Measurements from ENCODE around the gene SLC22A17. TPM values are rescaled to one million over a fixed set of nuclear protein-coding genes. Genes with fewer than 3 reads are reported as not detected.
A peak's percentile ranks its signal among the peaks of the same experiment; 100 is the strongest.

SLC22A17 gene
- total and polyA plus RNA-seq, 2 of the 13 experiments (the other 11 are each of a cell fraction or from before 2014, with no cell fraction given) = 0.95 to 1.1 TPM

DNA sequence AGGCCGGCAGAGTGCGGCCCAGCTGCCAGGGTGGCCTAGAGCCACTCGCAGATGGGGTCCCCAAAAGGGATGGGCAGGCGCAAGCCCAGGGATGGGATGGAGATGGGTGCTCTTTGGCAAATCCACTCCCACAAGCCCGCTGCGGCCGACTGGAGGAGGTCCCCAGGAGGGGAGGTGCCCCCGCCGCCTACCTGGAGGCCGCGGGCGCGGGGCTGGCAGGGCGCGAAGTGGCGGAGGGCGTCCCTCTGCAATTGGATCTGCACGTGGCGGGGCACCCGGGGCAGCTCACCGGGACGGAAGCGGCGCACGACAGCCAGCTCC is 50.8 kb downstream of the SLC22A17 start (continued):
- TF ChIP-seq MAFF (IDR thresholded peaks at IDR 0.05; ENCODE audit: low read depth, low read length) (no peak), ZNF232 (CRISPR knock-in tag; IDR thresholded peaks at IDR 0.05; ENCODE audit: borderline replicate concordance) (peak; percentile 95), HES4 (CRISPR knock-in tag; IDR thresholded peaks at IDR 0.05; ENCODE audit: borderline replicate concordance) (peak; percentile 99), NR2F2 (IDR thresholded peaks at IDR 0.05; ENCODE audit: borderline replicate concordance, low read depth) (no peak), MYC (CRISPR knock-in tag; IDR thresholded peaks at IDR 0.05; ENCODE audit: borderline replicate concordance) (peak; percentile 98), TCF7 (IDR thresholded peaks at IDR 0.05; ENCODE audit: low read depth) (no peak), ISX (CRISPR knock-in tag; conservative IDR thresholded peaks at IDR 0.05) (peak; percentile 98), ZNF766 (CRISPR knock-in tag; IDR thresholded peaks at IDR 0.05; ENCODE audit: borderline replicate concordance) (peak; percentile 77; the same call in 1 of the 2 replicates), ZNF160 (CRISPR knock-in tag; IDR thresholded peaks at IDR 0.05) (peak; percentile 90; the same call in 1 of the 2 replicates), SMARCE1 (IDR thresholded peaks at IDR 0.05; ENCODE audit: borderline replicate concordance) (no peak), HHEX (CRISPR knock-in tag; IDR thresholded peaks at IDR 0.05) (no peak), FOXK1 (CRISPR knock-in tag; IDR thresholded peaks at IDR 0.05; ENCODE audit: borderline replicate concordance, low read depth) (peak; percentile 52; the same call in 1 of the 2 replicates), ZNF737 (CRISPR knock-in tag; IDR thresholded peaks at IDR 0.05; ENCODE audit: borderline replicate concordance) (no peak), THAP11 (CRISPR knock-in tag; IDR thresholded peaks at IDR 0.05) (no peak), ZNF7 (CRISPR knock-in tag; IDR thresholded peaks at IDR 0.05) (peak; percentile 4)
- TF ChIP-seq, protein P1, sequence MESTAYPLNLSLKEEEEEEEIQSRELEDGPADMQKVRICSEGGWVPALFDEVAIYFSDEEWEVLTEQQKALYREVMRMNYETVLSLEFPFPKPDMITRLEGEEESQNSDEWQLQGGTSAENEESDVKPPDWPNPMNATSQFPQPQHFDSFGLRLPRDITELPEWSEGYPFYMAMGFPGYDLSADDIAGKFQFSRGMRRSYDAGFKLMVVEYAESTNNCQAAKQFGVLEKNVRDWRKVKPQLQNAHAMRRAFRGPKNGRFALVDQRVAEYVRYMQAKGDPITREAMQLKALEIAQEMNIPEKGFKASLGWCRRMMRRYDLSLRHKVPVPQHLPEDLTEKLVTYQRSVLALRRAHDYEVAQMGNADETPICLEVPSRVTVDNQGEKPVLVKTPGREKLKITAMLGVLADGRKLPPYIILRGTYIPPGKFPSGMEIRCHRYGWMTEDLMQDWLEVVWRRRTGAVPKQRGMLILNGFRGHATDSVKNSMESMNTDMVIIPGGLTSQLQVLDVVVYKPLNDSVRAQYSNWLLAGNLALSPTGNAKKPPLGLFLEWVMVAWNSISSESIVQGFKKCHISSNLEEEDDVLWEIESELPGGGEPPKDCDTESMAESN (CRISPR knock-in tag; conservative IDR thresholded peaks at IDR 0.05) = peak; percentile 98
- TF ChIP-seq, protein P2, sequence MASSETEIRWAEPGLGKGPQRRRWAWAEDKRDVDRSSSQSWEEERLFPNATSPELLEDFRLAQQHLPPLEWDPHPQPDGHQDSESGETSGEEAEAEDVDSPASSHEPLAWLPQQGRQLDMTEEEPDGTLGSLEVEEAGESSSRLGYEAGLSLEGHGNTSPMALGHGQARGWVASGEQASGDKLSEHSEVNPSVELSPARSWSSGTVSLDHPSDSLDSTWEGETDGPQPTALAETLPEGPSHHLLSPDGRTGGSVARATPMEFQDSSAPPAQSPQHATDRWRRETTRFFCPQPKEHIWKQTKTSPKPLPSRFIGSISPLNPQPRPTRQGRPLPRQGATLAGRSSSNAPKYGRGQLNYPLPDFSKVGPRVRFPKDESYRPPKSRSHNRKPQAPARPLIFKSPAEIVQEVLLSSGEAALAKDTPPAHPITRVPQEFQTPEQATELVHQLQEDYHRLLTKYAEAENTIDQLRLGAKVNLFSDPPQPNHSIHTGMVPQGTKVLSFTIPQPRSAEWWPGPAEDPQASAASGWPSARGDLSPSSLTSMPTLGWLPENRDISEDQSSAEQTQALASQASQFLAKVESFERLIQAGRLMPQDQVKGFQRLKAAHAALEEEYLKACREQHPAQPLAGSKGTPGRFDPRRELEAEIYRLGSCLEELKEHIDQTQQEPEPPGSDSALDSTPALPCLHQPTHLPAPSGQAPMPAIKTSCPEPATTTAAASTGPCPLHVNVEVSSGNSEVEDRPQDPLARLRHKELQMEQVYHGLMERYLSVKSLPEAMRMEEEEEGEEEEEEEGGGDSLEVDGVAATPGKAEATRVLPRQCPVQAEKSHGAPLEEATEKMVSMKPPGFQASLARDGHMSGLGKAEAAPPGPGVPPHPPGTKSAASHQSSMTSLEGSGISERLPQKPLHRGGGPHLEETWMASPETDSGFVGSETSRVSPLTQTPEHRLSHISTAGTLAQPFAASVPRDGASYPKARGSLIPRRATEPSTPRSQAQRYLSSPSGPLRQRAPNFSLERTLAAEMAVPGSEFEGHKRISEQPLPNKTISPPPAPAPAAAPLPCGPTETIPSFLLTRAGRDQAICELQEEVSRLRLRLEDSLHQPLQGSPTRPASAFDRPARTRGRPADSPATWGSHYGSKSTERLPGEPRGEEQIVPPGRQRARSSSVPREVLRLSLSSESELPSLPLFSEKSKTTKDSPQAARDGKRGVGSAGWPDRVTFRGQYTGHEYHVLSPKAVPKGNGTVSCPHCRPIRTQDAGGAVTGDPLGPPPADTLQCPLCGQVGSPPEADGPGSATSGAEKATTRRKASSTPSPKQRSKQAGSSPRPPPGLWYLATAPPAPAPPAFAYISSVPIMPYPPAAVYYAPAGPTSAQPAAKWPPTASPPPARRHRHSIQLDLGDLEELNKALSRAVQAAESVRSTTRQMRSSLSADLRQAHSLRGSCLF (CRISPR knock-in tag; IDR thresholded peaks at IDR 0.05; ENCODE audit: borderline replicate concordance) = peak; percentile 91; the same call in 1 of the 2 replicates
- TF ChIP-seq, protein P3, sequence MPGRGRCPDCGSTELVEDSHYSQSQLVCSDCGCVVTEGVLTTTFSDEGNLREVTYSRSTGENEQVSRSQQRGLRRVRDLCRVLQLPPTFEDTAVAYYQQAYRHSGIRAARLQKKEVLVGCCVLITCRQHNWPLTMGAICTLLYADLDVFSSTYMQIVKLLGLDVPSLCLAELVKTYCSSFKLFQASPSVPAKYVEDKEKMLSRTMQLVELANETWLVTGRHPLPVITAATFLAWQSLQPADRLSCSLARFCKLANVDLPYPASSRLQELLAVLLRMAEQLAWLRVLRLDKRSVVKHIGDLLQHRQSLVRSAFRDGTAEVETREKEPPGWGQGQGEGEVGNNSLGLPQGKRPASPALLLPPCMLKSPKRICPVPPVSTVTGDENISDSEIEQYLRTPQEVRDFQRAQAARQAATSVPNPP (CRISPR knock-in tag; IDR thresholded peaks at IDR 0.05) = no peak; the same call in 1 of the 2 replicates
- TF ChIP-seq, protein P4, sequence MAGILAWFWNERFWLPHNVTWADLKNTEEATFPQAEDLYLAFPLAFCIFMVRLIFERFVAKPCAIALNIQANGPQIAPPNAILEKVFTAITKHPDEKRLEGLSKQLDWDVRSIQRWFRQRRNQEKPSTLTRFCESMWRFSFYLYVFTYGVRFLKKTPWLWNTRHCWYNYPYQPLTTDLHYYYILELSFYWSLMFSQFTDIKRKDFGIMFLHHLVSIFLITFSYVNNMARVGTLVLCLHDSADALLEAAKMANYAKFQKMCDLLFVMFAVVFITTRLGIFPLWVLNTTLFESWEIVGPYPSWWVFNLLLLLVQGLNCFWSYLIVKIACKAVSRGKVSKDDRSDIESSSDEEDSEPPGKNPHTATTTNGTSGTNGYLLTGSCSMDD (CRISPR knock-in tag; IDR thresholded peaks at IDR 0.05) = 0 out of 2 replicates have a peak, but pooled peaks have one; percentile 76
- TF ChIP-seq, protein P5, sequence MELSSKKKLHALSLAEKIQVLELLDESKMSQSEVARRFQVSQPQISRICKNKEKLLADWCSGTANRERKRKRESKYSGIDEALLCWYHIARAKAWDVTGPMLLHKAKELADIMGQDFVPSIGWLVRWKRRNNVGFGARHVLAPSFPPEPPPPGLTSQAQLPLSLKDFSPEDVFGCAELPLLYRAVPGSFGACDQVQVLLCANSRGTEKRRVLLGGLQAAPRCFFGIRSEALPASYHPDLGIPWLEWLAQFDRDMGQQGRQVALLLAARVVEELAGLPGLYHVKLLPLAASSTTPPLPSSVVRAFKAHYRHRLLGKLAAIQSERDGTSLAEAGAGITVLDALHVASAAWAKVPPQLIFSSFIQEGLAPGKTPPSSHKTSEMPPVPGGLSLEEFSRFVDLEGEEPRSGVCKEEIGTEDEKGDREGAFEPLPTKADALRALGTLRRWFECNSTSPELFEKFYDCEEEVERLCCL (CRISPR knock-in tag; IDR thresholded peaks at IDR 0.05; ENCODE audit: borderline replicate concordance) = peak; percentile 99
